Stimulated activated CD4-positive, alpha-beta T cell treated with anti-CD3 and anti-CD28 coated beads, Interleukin-4, amount 100 ng/mL, for 1 hour (primary cell): Measurements from ENCODE around the gene CALN1.
"Not testable (repeated sequence)": the region's sequence is repeated elsewhere in the genome, so short reads cannot be mapped to it uniquely, and the experiment has no call there.

Experiments
- DNase-seq: peaks from one replicate; pipeline ENCODE4 v3.0.0-alpha.2; 2020

Gene CALN1

DNA sequence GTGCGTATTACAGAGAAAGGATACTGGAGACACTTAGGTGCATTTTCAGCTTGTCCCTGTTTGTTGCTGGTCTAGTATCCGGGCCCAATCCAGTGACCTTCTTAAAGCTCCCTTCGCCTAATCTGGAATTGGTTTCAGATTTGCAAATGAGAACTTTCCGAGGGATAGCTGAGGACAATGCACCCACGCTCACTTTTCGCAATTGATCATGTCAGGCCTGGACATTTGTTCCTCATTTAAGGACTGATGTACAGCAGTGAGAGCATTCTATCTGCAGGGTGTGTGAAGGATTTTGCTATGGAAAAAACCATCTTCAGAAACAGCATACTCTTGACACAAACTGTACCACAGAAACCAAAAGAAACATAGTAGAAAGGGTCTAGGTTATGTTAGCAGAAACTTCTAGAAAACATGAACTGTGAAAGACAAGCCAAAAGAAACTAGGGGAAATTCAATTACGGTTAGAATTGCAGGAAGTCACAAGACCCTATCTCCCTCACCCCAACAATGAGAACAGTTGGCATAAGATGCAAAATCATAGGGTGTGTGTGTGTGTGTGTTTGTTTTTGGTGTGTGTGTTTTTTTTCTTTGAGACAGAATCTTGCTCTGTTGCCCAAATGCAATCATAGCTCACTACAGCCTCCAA lies 331.1 kb downstream of the CALN1 start:
- no peak for DNase-seq

DNA sequence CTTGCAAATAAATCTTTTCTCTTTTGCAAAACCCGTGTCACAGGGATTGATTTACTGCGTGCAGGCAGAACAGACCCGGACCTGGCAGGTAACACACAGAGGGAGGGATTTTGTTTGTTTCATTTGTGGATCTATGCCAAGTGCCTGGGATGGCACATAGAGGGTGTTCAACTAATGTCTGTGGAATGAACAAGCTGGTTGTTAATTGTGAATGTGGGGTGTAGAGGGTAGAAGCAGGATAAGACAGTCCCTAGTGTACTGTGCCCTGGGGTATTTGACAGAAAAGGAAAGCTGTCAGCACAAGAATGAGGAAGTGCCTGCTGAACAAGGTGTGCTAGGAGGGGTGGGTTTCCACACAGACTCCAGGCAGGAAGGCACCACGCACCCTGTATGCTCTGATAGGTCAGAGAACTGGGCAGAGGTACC lies 331.8 kb downstream of the CALN1 start:
- no peak for DNase-seq

- DNase-seq, result no peak
These were observed 333.3 kb downstream of the CALN1 start for GRCh38 chr7:72078856-72079255.

- no peak for DNase-seq
These were observed 333.8 kb downstream of the CALN1 start for GRCh38 chr7:72078301-72078700.

DNA sequence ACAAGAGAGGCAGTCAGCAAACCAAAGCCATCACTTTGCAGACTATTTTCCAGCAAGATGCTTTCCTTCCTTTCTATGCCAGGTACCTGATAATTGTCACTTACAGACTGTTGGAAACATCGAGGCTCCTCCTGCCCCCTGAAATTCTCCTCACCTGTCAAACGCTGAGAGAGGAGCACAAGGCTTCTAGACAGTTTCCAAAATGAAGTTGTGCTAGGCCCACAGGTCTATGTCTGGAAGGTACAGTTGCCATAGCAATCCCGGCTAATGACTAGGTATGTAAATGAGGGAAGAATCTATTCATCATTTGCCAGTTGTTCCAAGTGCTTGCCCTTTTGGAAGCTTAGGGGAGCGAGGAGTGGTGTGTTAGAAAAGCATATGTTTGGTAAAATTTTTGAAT lies 334.4 kb downstream of the CALN1 start:
- no peak for DNase-seq

DNA sequence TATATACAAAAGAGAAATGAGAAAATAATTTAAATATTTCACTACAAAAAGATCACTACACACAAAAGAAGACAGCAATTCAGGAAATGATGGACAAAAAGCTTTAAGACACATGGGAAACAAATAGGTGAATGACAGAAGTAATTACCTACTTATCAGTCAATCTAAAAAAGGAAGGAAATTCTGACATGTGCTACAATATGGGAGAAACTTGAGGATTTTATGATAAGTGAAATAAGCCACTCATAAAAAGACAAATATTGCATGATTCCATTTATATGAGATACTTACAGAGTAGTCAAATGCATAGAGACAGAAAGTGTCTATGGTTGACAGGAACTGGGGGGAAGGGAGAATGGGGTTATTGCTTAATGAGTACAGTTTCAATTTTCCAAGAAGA lies 339.2 kb downstream of the CALN1 start:
- no peak for DNase-seq

DNA sequence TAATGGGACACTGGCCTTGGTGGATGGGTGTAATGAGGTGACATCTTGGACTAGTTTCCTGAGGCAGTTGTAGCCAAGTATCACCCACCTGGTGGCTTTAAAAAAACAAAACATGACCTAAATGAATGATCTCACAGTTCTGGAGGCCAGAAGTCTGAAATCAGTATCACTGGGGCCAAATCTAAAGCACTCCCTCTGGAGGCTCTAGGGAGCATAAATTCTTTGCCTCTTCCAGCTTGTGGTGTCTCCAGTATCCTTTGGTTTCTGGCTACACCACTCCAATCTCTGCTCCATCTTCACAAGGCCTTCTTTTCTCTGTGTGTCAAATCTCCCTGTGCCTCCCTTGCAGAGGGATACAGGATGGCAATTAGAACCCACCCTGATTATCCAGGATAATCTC lies 342.9 kb downstream of the CALN1 start:
- DNase-seq, result no peak

DNA sequence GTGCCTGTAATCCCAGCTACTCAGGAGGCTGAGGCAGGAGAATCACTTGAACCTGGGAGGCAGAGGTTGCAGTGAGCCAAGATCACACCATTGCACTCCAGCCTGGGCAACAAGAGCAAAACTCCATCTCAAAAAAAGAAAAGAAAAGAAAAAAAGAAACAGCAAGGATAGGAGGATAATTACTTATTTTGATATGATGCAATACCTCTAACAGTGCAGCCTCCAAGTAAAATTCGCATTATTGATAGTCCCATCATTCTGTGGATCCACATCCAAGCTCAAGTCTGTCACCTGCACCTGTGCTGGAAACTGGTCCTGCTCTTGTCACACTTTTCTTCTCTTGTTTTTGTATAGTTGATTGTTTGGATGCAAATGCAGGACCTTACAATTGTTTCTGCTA lies 346.4 kb downstream of the CALN1 start:
- not testable (repeated sequence) for DNase-seq

DNA sequence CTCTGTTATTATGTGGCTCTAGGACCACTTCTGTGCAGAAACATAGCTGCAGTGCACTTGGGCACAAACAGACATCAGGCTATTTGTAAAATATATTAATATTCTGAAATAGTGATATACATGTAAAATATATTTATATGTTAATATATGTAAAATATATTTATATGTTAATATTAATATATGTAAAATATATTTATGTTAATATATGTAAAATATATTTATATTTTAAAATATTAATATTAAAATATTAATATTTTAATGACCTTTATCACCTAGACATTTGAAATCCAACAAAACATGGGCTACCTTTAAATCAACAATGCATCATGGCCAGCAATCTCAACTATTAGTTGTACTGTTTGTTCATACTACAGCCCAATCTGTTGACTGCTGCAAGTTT lies 347.2 kb downstream of the CALN1 start:
- no peak for DNase-seq

DNA sequence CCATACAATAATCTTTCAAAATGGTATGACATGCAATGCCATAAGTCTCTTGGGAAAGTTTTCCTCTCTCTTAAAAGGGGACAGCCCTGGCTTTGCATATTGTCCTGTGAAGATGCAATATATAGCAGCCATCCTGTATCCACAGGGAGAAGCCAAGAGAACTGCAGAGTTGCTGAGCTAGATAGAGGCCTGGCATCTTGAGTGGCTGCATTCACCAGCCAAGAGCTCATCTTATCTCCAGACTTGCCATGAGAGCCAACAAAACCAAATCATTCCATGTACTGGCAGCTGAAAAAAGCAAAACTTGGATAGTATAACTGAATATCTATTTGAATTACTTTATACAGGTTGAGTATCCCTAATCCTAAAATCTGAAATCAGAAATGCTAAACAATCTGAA lies 348.8 kb downstream of the CALN1 start:
- DNase-seq, result no peak

DNA sequence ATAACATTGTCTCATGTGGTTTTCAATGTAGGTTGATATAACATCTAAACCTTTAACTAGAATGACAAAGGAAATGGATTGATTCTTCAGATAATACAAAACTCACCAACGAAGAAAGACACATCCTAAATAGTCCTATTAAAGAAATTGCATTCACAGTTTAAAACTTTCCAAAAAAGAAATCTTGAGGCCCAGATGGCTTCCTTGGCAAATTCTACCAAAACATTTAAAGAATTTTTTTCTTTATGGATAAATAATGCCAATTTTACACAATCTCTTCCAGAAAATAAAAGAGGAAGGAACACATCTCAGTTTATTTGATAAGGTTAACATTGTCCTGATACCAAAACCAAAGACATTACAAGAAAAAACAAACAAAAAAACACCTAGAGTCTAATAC lies 349.5 kb downstream of the CALN1 start:
- DNase-seq, result no peak

DNA sequence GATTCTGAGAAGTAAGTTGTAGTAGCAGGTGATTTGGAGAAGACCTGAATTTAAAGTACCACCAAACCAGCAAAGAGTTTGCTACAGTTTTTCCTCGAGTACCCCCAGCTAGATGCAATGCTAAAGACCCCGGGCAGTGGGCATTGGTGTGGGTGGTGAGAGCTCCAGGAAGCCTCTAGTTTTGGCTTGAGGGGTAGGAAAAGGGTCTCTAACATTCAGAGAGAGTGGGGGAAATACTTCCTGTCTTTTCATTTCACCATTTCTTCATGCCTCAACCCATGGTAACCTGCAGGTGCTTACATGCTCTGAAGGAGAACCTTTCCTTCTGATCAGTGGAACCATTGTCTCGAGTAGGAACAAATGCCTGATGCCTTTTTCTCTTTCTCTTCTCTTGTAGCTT lies 352.2 kb downstream of the CALN1 start:
- no peak for DNase-seq

- no peak for DNase-seq
These were observed 353.6 kb downstream of the CALN1 start for GRCh38 chr7:72058579-72058978.

GRCh38 chr7:72057796-72058195 lies 354.3 kb downstream of the CALN1 start:
- DNase-seq, result no peak

DNA sequence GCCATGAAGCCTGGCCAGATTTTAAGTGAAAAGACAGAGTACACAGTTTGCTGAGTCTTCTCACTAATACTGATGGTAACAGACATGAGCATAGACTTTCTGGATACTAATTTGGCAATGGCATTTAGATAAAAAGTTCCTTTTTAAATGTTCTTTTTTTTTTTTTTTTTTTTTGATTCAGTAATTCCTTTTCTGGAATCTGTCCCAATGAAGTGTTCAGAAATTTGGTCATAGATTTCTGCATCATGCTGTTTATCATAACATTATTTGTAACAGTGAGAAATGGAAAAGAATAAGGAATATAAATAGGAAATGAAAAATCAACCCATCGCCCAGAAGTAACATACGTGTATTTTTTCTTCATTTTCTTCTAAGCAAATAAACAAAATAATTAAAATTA lies 354.9 kb downstream of the CALN1 start:
- no peak for DNase-seq

DNA sequence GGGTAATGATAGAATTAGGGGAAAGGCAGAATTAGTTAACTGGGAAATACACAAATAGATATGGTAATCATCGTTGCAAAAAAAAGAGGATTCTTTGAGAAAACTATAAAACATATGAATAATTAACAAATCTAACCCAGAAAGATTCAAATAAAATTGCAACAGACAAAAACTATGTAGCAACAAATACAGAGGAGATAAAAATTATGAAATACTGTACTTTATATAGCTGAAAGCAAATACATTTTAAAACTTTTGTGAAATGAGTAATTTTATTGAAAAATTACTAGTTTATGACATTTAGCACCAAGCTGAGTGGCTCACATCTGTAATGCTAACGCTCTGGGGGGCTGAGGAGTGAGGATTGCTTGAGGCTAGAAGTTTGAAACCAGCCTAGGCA lies 356.7 kb downstream of the CALN1 start:
- no peak for DNase-seq

DNA sequence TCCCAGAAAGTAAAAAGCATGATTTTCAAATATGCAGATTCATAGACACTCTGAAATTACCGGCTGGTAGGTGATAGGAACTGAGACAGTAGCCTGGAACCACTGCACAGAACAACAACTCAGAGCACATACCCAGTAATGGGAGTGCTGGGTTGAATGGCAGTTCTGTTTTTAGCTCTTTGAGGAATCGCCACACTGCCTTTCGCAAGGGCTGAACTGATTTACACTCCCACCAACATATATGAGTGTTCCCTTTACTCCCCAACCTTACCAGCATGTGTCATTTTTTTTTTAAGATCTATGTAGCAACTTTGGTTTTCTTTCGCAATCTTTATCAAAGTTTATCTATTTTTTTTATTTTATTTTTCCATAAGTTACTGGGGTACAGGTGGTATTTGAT lies 358.8 kb downstream of the CALN1 start:
- no peak for DNase-seq

DNA sequence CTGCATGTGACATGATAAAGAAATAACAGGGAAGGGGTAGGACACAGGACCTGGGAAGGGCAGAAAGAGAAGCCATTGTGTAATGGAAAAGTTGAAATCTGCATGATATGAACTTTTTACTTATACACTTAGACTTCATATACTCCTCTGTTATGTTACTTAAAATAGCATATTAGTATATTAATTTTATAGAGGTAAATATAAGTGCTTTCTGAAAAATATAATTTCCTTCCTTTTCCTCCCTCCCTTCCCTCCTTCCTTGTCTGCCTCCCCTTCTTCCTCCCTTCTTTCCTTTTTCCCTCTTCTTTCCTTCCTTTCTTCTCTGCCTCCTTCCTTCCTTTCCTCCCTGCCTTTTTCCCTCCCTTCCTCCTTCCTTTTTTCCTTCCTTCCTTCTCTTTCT lies 363.7 kb downstream of the CALN1 start:
- DNase-seq, result no peak

DNA sequence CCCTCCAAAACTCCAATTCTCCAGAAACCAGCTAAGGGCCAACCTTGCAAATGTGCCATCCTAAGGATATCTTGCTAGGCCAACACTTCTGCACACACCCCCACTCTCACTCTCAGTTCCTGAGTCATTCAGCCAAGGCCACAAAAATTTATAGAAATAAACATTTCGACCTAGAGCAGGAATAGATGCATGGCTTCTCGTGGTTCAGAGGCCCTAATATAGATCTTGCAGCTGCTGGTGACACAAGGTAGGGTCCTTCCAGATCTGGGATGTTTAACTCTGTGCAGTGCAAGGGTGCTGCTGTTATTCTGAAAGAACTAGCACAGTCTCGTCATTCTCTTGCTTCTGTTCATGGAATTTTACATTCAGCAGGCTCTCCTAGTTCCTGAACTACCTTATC lies 369.3 kb downstream of the CALN1 start:
- DNase-seq, result no peak

DNA sequence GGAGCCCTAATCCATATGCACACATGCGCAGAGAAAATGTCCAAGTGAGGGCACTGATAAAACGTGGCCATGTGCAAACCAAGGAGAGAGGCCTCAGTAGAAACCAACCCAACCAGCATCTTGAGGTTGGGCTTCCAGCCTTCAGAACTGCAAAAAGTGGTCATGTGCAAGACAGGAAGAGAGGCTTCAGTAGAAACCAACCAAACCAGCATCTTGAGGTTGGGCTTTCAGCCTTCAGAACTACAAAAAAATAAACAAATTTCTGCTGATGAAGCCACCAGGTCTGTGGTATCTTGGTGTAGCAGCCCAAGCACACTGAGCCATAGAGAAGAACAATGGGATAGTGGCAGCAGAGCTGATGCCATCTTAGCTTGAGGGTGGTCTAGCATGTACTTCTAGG lies 371.5 kb downstream of the CALN1 start:
- no peak for DNase-seq

GRCh38 chr7:72039460-72039859 lies 372.7 kb downstream of the CALN1 start:
- no peak for DNase-seq

GRCh38 chr7:72038022-72038732 lies 374.0 kb downstream of the CALN1 start:
- DNase-seq, result no peak

DNA sequence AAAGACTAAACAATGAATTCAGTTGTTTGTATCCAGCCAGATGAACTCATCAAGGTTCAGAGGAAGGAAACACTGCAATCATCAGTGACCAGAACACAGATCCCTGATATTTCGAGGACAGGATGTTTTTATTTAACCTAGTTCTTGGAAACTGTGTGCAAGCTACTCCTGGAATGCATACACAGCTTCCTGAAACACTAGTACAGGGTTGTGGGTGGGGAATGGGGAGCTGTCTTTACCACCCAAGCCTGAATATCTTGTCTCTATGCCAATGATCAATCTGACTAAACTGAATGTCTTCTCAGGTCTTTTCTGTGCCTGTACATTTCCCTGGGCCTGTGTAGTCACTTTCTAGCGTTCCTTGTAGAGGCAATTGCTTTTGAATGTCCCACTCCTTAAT lies 374.6 kb downstream of the CALN1 start:
- no peak for DNase-seq

GRCh38 chr7:72035266-72035665 lies 376.9 kb downstream of the CALN1 start:
- DNase-seq, result no peak

DNA sequence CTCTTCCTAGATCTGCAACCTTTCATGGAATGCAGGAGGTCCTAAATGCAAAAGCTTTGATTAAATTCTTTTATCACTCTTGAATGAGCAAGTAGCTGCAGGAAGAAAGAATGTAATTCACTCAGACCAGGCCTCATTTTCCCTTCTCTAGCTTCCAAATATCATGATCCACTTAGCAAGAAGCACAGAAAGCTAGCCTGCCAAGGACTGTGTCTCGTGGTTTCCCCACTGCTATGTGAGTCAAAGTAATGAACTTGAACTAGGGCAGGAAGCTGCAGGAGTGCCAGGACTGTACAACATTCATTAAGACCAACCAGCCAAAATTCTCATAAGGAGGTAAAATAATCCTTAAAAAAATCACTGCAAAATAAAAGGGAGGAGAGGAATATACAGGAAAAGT lies 379.2 kb downstream of the CALN1 start:
- DNase-seq, result no peak
